VCaP (cell line): Measurements from ENCODE around the gene POTEF.
A peak's percentile ranks its signal among the peaks of the same experiment; 100 is the strongest.
"Not testable (repeated sequence)": the region's sequence is repeated elsewhere in the genome, so short reads cannot be mapped to it uniquely, and the experiment has no call there.

ENCODE experiments used
- H3K27ac ChIP-seq: fragments of 450-650 bp; 2 replicates; pipeline ENCODE4 v1.5.1; 2017
- CTCF ChIP-seq: fragments of 450-650 bp; conservative IDR thresholded peaks from 2 replicates; pipeline ENCODE4 v1.5.1; 2017; ENCODE audit warnings: mild to moderate bottlenecking, moderate library complexity

The POTEF gene

GRCh38 chr2:130158631-130159030 lies 29.6 kb upstream of the POTEF start:
- H3K27ac ChIP-seq = no peak overlapping the region
- no peak for TF ChIP-seq CTCF

GRCh38 chr2:130157825-130158514 lies 28.9 kb upstream of the POTEF start:
- H3K27ac ChIP-seq = not testable (repeated sequence)

GRCh38 chr2:130157354-130157753 lies 28.3 kb upstream of the POTEF start:
- H3K27ac ChIP-seq = not testable (repeated sequence)

GRCh38 chr2:130156624-130157004 lies 27.6 kb upstream of the POTEF start:
- H3K27ac ChIP-seq = 0 out of 2 replicates have a peak overlapping the region, but pooled peaks have one; percentile 52
- TF ChIP-seq CTCF = no peak

- peak; percentile 83 for TF ChIP-seq CTCF
- H3K27ac ChIP-seq = peak overlapping the region; percentile 52; the same call in 1 of the 2 replicates
Observed at GRCh38 chr2:130155956-130156623, 27.1 kb upstream of the POTEF start.

GRCh38 chr2:130154773-130155765 lies 26.0 kb upstream of the POTEF start:
- H3K27ac ChIP-seq = peak overlapping the region; percentile 52; the same call in 1 of the 2 replicates
- no peak for TF ChIP-seq CTCF

GRCh38 chr2:130154423-130154770 lies 25.4 kb upstream of the POTEF start:
- not testable (repeated sequence) for H3K27ac ChIP-seq

GRCh38 chr2:130153721-130154422 lies 24.9 kb upstream of the POTEF start:
- not testable (repeated sequence) for H3K27ac ChIP-seq

GRCh38 chr2:130152816-130153595 lies 24.0 kb upstream of the POTEF start:
- H3K27ac ChIP-seq = no peak overlapping the region
- no peak for TF ChIP-seq CTCF

- H3K27ac ChIP-seq = not testable (repeated sequence)
Observed at GRCh38 chr2:130152136-130152815, 23.3 kb upstream of the POTEF start.

- H3K27ac ChIP-seq = not testable (repeated sequence)
Observed at GRCh38 chr2:130151145-130151512, 22.1 kb upstream of the POTEF start.
